H1 (cell line): ENCODE results near the gene EVA1C. TPM values are rescaled to one million over a fixed set of nuclear protein-coding genes. Genes with fewer than 3 reads are reported as not detected.

Experiments
- CTCF ChIA-PET: fragments of 300-600 bp; sonication (Branson Sonifier 250); formaldehyde crosslinking; loops from one replicate; lab custom pipeline; 2021; ENCODE audit not compliant: partially characterized antibody; lab: Charles Lee
- POLR2A ChIA-PET: fragments of 300-600 bp; sonication (Branson Sonifier 250); formaldehyde crosslinking; loops from one replicate; lab custom pipeline; 2021; ENCODE audit warnings: inconsistent platforms; ENCODE audit not compliant: partially characterized antibody; lab: Charles Lee
- DNase-seq, 2 experiments: peaks; one replicate each; pipeline versions ENCODE4 v3.0.0 to v3.0.0-alpha.2; 2010 to 2022; ENCODE audit warnings: low spot score in 2 of 2, low read depth in 1 of 2, mixed read lengths in 1 of 2
- FAIRE-seq: peaks from 2 replicates; lab custom pipeline; 2011; peaks lifted over from hg19 to GRCh38; lab: Jason Lieb, UNC
- H2AFZ ChIP-seq: 2 replicates; pipeline ENCODE4 v1.8.1; 2012; ENCODE audit warnings: low read length, inconsistent platforms
- H2AK5ac ChIP-seq: 2 replicates; pipeline ENCODE4 v1.6.1; 2013; ENCODE audit warnings: low read depth, low read length
- H2BK120ac ChIP-seq: replicated peaks from 2 replicates; pipeline ENCODE3; 2013; ENCODE audit warnings: low read depth, low read length, inconsistent platforms
- H2BK12ac ChIP-seq: 2 replicates; pipeline ENCODE4 v1.6.1; 2013; ENCODE audit warnings: low read depth, low read length
- H2BK15ac ChIP-seq: 2 replicates; pipeline ENCODE4 v1.6.1; 2013; ENCODE audit warnings: low read length
- H2BK20ac ChIP-seq: 2 replicates; pipeline ENCODE4 v1.6.1; 2013; ENCODE audit warnings: low read length
- H2BK5ac ChIP-seq: 2 replicates; pipeline ENCODE4 v1.6.1; 2013; ENCODE audit warnings: low read depth, low read length
- H3K14ac ChIP-seq: 2 replicates; pipeline ENCODE4 v1.6.1; 2013; ENCODE audit warnings: inconsistent platforms; ENCODE audit not compliant: insufficient read length
- H3K18ac ChIP-seq: 2 replicates; pipeline ENCODE4 v1.6.1; 2013; ENCODE audit warnings: low read length; ENCODE audit errors: extremely low read depth
- H3K23ac ChIP-seq: 2 replicates; pipeline ENCODE4 v1.6.1; 2013; ENCODE audit warnings: inconsistent platforms; ENCODE audit not compliant: insufficient read length
- H3K23me2 ChIP-seq: 2 replicates; pipeline ENCODE4 v1.6.1; 2013; ENCODE audit warnings: low read depth, low read length
- H3K27ac ChIP-seq: 2 replicates; pipeline ENCODE4 v1.6.1; 2011; ENCODE audit warnings: low read depth, low read length, inconsistent platforms
- H3K27me3 ChIP-seq, 4 experiments: replicated peaks in 1 of 4; 1 replicate in 1 of 4; 2 replicates in 3 of 4; pipeline versions ENCODE4 v1.6.1 to v1.8.1; 2011 to 2013; ENCODE audit warnings: low read length in 3 of 4, mild to moderate bottlenecking in 3 of 4, inconsistent platforms in 2 of 4, mixed read lengths in 2 of 4, moderate library complexity in 1 of 4; ENCODE audit not compliant: control insufficient read depth in 3 of 4, insufficient read depth in 3 of 4; ENCODE audit errors: extremely low read depth in 1 of 4
- H3K36me3 ChIP-seq, 4 experiments: 2 replicates each; pipeline versions ENCODE4 v1.6.1 to v1.8.1; 2011 to 2013; ENCODE audit warnings: mild to moderate bottlenecking in 4 of 4, low read length in 3 of 4, moderate library complexity in 2 of 4, control low read depth in 1 of 4, inconsistent platforms in 1 of 4; ENCODE audit not compliant: insufficient read depth in 4 of 4, control insufficient read depth in 2 of 4
- H3K4ac ChIP-seq: replicated peaks from 2 replicates; pipeline ENCODE3; 2013; ENCODE audit warnings: low read length, low read depth, mixed read lengths, inconsistent platforms; ENCODE audit not compliant: insufficient read length
- H3K4me1 ChIP-seq, 4 experiments: replicated peaks in 1 of 4; 1 replicate in 1 of 4; 2 replicates in 3 of 4; pipeline versions ENCODE4 v1.6.1 to v1.8.1; 2011 to 2013; ENCODE audit warnings: low read length in 3 of 4, inconsistent platforms in 2 of 4, mixed read lengths in 1 of 4; ENCODE audit not compliant: insufficient read depth in 4 of 4, control insufficient read depth in 3 of 4
- H3K4me2 ChIP-seq, 2 experiments: 2 replicates each; pipeline versions ENCODE4 v1.6.1 to v1.8.1; 2011 to 2013; ENCODE audit warnings: low read depth in 2 of 2, low read length in 2 of 2, control low read depth in 1 of 2, inconsistent platforms in 1 of 2, mild to moderate bottlenecking in 1 of 2; ENCODE audit not compliant: insufficient read depth in 1 of 2
- H3K4me3 ChIP-seq, 4 experiments: fragments of 200-600, 300-600 bp in 1 of 4; sonication (generic), shearing (Covaris generic), sonication (Bioruptor Twin) in 1 of 4; 2 replicates each; pipeline versions ENCODE4 v1.5.1 to v1.8.1; 2011 to 2016; ENCODE audit warnings: low read length in 4 of 4, low read depth in 3 of 4, control low read depth in 2 of 4, inconsistent platforms in 2 of 4, mild to moderate bottlenecking in 2 of 4, mixed read lengths in 1 of 4, moderate library complexity in 1 of 4; ENCODE audit not compliant: insufficient read depth in 2 of 4; ENCODE audit errors: extremely low read depth in 1 of 4
- H3K56ac ChIP-seq: replicated peaks from 2 replicates; pipeline ENCODE3; 2013; ENCODE audit warnings: low read depth, mild to moderate bottlenecking, mixed read lengths, low read length, inconsistent platforms; ENCODE audit not compliant: insufficient read length
- H3K79me1 ChIP-seq: 2 replicates; pipeline ENCODE4 v1.6.1; 2013; ENCODE audit warnings: low read depth, low read length, control low read depth
- H3K79me2 ChIP-seq, 2 experiments: 2 replicates each; pipeline versions ENCODE4 v1.6.1 to v1.8.1; 2012 to 2013; ENCODE audit warnings: low read length in 2 of 2, mild to moderate bottlenecking in 2 of 2, inconsistent platforms in 1 of 2; ENCODE audit not compliant: insufficient read depth in 2 of 2, control insufficient read depth in 1 of 2
- H3K9ac ChIP-seq, 4 experiments: replicated peaks in 1 of 4; 1 replicate in 1 of 4; 2 replicates in 3 of 4; pipeline versions ENCODE4 v1.6.1 to v1.8.1; 2011 to 2013; ENCODE audit warnings: low read depth in 3 of 4, low read length in 3 of 4, control low read depth in 2 of 4, mild to moderate bottlenecking in 2 of 4, moderate library complexity in 2 of 4, inconsistent platforms in 1 of 4; ENCODE audit errors: extremely low read depth in 1 of 4
- H3K9me3 ChIP-seq, 2 experiments: 2 replicates each; pipeline versions ENCODE4 v1.6.1 to v1.8.1; 2012 to 2013; ENCODE audit warnings: mild to moderate bottlenecking in 2 of 2, moderate library complexity in 2 of 2, control low read depth in 1 of 2, inconsistent platforms in 1 of 2, low read depth in 1 of 2, low read length in 1 of 2, mixed read lengths in 1 of 2; ENCODE audit not compliant: insufficient read depth in 2 of 2
- H4K20me1 ChIP-seq, 2 experiments: replicated peaks in 1 of 2; 2 replicates each; pipeline versions ENCODE3 to v1.8.1; 2011 to 2013; ENCODE audit warnings: inconsistent platforms in 2 of 2, low read length in 2 of 2, mild to moderate bottlenecking in 1 of 2; ENCODE audit not compliant: insufficient read depth in 2 of 2, control insufficient read depth in 1 of 2
- H4K5ac ChIP-seq: 2 replicates; pipeline ENCODE4 v1.6.1; 2013; ENCODE audit warnings: low read length, low read depth, mixed read lengths, inconsistent platforms; ENCODE audit not compliant: insufficient read length
- H4K8ac ChIP-seq: 2 replicates; pipeline ENCODE4 v1.8.0; 2013; ENCODE audit warnings: mild to moderate bottlenecking, moderate library complexity, low read length, inconsistent platforms; ENCODE audit not compliant: insufficient read depth; ENCODE audit errors: extremely low read depth
- H4K91ac ChIP-seq: replicated peaks from 2 replicates; pipeline ENCODE3; 2013; ENCODE audit warnings: low read length, mixed read lengths, inconsistent platforms; ENCODE audit not compliant: insufficient read length
- CBX5 ChIP-seq: fragments of 300-800, 300-1000 bp; sonication (generic); IDR thresholded peaks from 2 replicates; pipeline ENCODE4 v1.7.1; 2016; ENCODE audit warnings: antibody characterized with exemption, low read length, low read depth
- CBX8 ChIP-seq: fragments of 300-800, 300-1000 bp; sonication (generic); IDR thresholded peaks from 2 replicates; pipeline ENCODE4 v1.7.1; 2016; ENCODE audit warnings: low read depth, low read length, borderline replicate concordance
- PHF8 ChIP-seq: fragments of 200-600 bp; sonication (generic); conservative IDR thresholded peaks from 2 replicates; pipeline ENCODE4 v1.7.1; 2012; ENCODE audit warnings: low read depth, mild to moderate bottlenecking, inconsistent platforms, low read length, moderate library complexity
- POU5F1 ChIP-seq: IDR thresholded peaks from 2 replicates; pipeline ENCODE4 v1.6.1; 2011; ENCODE audit warnings: low read depth, mild to moderate bottlenecking, low read length, moderate library complexity
- SIRT6 ChIP-seq: IDR thresholded peaks from one replicate; pipeline ENCODE4 v1.7.1; 2012; ENCODE audit warnings: low read length, inconsistent platforms
- WGBS, 2 experiments: shearing (Covaris generic) in 1 of 2; methylation state at CpG; one replicate each; pipeline versions ENCODE4 v1.1.6 to v1.1.7; 2013 to 2015; ENCODE audit warnings: low lambda C conversion rate in 2 of 2, mixed read lengths in 2 of 2, inconsistent platforms in 1 of 2, low coverage in 1 of 2, missing lambda C conversion rate in 1 of 2; ENCODE audit not compliant: insufficient replicate concordance in 2 of 2, insufficient coverage in 1 of 2, insufficient read length in 1 of 2; ENCODE audit errors: extremely low coverage in 1 of 2, missing lambda C conversion rate in 1 of 2; 5-methylcytosine and 5-hydroxymethylcytosine counted together
- polyA plus RNA-seq, 7 experiments: library from polyadenylated mRNA; depleted of rRNA in 3 of 7; stranded (reverse) in 5 of 7; unstranded in 2 of 7; fragments of >200 nt in 5 of 7; fragments of 200-250 nt in 2 of 7; gene quantifications; 1 replicate in 5 of 7; 2 replicates in 1 of 7; 4 replicates in 1 of 7; pipeline versions ENCODE4 v1.2.1 to v1.2.3, GENCODE V29; 2011 to 2013; ENCODE audit warnings: missing spikeins in 2 of 7, mixed read lengths in 2 of 7
- total RNA-seq: library from RNA; stranded (reverse); fragmentation: NEBNext Ultra II Directional; extraction: Animal tissue kit (Norgen Biotek cat#: 25700); gene quantifications from 2 replicates; pipeline ENCODE4 v1.2.1, GENCODE V29; 2021

The EVA1C gene
- total and polyA plus RNA-seq, 2 of the 8 experiments (the other 6 are each of a cell fraction or from before 2014, with no cell fraction given), result 2.6 to 3.6 TPM

DNA sequence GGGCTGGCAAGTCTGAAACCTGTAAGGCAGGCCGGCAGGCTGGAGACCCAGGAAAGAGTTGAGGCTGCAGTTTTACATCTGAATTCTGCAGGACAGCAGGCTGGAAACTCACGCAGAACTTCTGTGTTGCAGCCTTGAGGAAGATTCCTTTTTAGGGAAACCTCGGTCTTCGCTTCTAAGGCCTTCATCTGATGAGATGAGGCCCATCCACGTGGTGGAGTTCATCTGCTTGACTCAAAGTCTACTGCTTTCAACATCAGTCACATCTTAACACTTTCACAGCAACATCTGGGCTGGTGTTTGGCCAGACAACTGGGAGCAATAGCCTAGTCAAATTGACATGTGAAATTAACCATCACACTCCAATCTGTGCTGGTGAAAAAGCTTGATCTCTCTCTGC is 57.1 kb downstream of the EVA1C start:
- no peaks in the 10 kb centered on the region for H4K20me1 ChIP-seq
- no peaks in the 10 kb centered on the region for H3K23me2 ChIP-seq
- no peak overlapping the region for H3K9ac ChIP-seq
- no peak overlapping the region for H2BK5ac ChIP-seq
- H3K56ac ChIP-seq, result no peak overlapping the region
- H3K14ac ChIP-seq, result no peak overlapping the region
- POLR2A ChIA-PET, result no interaction called here
- no peaks in the 10 kb centered on the region; a peak in 1 of 8 replicates for H3K36me3 ChIP-seq
- H2BK15ac ChIP-seq, result no peak overlapping the region
- H2AK5ac ChIP-seq, result no peak overlapping the region
- no peak overlapping the region for H4K5ac ChIP-seq
- no peak overlapping the region for H3K23ac ChIP-seq
- TF ChIP-seq SIRT6 (no peak), POU5F1 (no peak), CBX8 (no peak), PHF8 (no peak), CBX5 (no peak)
- no peak overlapping the region for H3K4me3 ChIP-seq
- CTCF ChIA-PET, result interaction anchor here (1.6 kb wide), 1 partner anchor 13 kb away, joined by 9 read pairs; no protein-coding TSS in a partner anchor
- H3K18ac ChIP-seq, result no peak overlapping the region
- no peak overlapping the region for H3K27ac ChIP-seq
- H3K4me2 ChIP-seq, result no peak overlapping the region
- no peaks in the 10 kb centered on the region for H3K79me2 ChIP-seq
- H2BK120ac ChIP-seq, result no peak overlapping the region
- no peak overlapping the region for H2BK20ac ChIP-seq
- no peaks in the 10 kb centered on the region for H3K27me3 ChIP-seq
- no peak overlapping the region for H2AFZ ChIP-seq
- H4K8ac ChIP-seq, result no peak overlapping the region
- WGBS, 2 experiments, result 94% methylated on average over 5 of the region's 5 CpGs; no CpG with 5 or more reads in 1 of the 2 experiments
- no peak overlapping the region for H3K4ac ChIP-seq
- H3K4me1 ChIP-seq, result peaks cover 0 to 3% (median 0%) of the 10 kb centered on the region in 4 experiments; a peak in 2 of 7 replicates
- DNase-seq (no peak), FAIRE-seq (no peak)
- H3K9me3 ChIP-seq, result no peaks in the 10 kb centered on the region
- H4K91ac ChIP-seq, result no peak overlapping the region
- no peaks in the 10 kb centered on the region for H3K79me1 ChIP-seq
- H2BK12ac ChIP-seq, result no peak overlapping the region
